Muscle of leg (tissue), 11 donors: ENCODE data around the gene CRADD. TPM values are rescaled to one million over a fixed set of nuclear protein-coding genes. Genes with fewer than 3 reads are reported as not detected.
"Not testable (repeated sequence)": the region's sequence is repeated elsewhere in the genome, so short reads cannot be mapped to it uniquely, and the experiment has no call there.

ENCODE experiments used
- DNase-seq: peaks from one replicate; pipeline ENCODE4 v3.0.0; 2013
- H3K27ac ChIP-seq: one replicate; pipeline ENCODE4 v1.5.1; 2013; ENCODE audit warnings: mild to moderate bottlenecking, low read length, control low read depth
- H3K27me3 ChIP-seq: one replicate; pipeline ENCODE4 v1.6.1; 2013; ENCODE audit warnings: low read length; ENCODE audit not compliant: control insufficient read depth, insufficient read depth
- H3K36me3 ChIP-seq: one replicate; pipeline ENCODE4 v1.6.1; 2013; ENCODE audit warnings: low read length; ENCODE audit not compliant: control insufficient read depth, insufficient read depth
- H3K4me1 ChIP-seq: one replicate; pipeline ENCODE4 v1.6.1; 2013; ENCODE audit warnings: low read length; ENCODE audit not compliant: control insufficient read depth, insufficient read depth
- H3K4me3 ChIP-seq: one replicate; pipeline ENCODE4 v1.5.1; 2013; ENCODE audit warnings: low read length, control low read depth
- H3K9me3 ChIP-seq: replicated peaks from 2 replicates; pipeline ENCODE4 v1.6.1; 2013; ENCODE audit warnings: low read depth, low read length; ENCODE audit not compliant: control insufficient read depth
- WGBS: methylation state at CpG from one replicate; pipeline ENCODE4 v1.1.5; 2013; ENCODE audit warnings: missing lambda C conversion rate; ENCODE audit not compliant: insufficient coverage; 5-methylcytosine and 5-hydroxymethylcytosine counted together
- polyA plus RNA-seq, 8 donors: library from polyadenylated mRNA; unstranded; fragments of 120-200 nt; gene quantifications; one replicate each; pipeline versions ENCODE4 v1.2.1 to v1.2.3, GENCODE V29; 2013; ENCODE audit warnings: inconsistent platforms in 1 of 8, low replicate concordance in 1 of 8; ENCODE audit not compliant: insufficient read length in 8 of 8, insufficient read depth in 1 of 8
- total RNA-seq: library from RNA; stranded (reverse); fragments of 120-200 nt; gene quantifications from one replicate; pipeline ENCODE4 v1.2.4, GENCODE V29; 2013

Gene CRADD
- total and polyA plus RNA-seq, 9 donors: 9.1 to 15.2 (median 12.9) TPM

DNA sequence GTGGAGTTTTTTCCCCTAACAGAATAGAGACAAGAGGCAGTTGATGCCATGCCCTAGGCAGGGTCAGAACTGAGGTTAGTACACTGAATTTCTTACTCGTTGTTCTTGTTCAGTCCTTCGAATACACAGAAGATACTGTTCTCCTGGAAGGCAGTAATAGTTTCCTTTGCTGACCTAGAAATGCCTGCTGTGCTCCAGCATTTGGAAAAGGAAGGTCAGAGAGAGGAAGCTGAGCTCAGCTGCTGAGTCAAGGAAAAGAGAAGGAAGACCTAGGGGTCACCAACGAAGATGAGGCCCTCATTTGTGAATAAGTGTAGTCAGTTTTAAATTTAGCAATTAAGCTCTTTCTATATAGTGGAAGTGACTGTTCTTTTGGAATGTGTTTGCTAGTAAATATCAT, 100.1 kb downstream of the CRADD start:
- no peaks in the 10 kb centered on the region for H3K36me3 ChIP-seq
- H3K27me3 ChIP-seq: no peaks in the 10 kb centered on the region
- WGBS: 60% methylated on average over 1 of the region's 3 CpGs
- H3K4me1 ChIP-seq: peaks cover 11% of the 10 kb centered on the region
- peak; percentile 87 for DNase-seq
- H3K4me3 ChIP-seq: no peak overlapping the region
- H3K27ac ChIP-seq: peak overlapping the region; percentile 87
- H3K9me3 ChIP-seq: no peaks in the 10 kb centered on the region

DNA sequence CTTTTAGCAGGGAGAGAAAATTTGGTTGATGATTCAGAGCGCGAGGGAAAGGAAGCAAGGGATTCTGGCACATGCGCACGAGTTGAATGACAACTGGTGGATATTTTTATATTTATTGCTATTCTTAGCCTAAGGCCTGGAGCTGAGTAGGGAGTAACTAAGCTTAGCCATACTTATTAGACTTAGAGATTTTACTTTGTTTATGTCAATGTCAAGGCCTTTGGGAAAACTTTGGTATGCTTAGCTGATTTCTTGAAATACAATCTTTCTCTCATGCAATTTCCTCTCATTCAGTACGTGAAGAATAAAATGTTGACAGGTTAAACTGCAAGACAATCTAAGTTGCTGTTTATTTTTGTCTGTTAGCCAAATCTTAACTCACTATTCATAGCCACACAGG, 101.1 kb downstream of the CRADD start:
- peaks cover 11% of the 10 kb centered on the region for H3K4me1 ChIP-seq

DNA sequence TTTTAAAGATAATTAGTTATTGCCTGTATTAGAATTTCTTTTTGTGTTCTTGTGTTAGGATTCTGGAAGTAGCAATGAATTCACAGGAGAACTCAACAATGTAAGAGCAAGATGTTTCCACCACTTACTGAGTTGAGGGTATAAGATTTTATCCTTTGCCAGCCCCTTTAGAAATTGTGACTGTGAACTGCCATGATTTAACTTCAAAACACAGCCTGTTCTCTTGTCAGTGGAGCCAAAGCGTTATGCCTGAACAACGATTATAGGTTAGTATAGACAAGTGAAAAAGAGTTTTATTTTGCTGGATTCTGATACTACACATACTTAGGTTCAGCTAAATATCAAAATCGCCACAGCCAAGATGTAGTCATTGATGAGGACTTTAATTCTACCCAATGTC, 101.6 kb downstream of the CRADD start:
- H3K27ac ChIP-seq: peak overlapping the region; percentile 87
- no peak for DNase-seq
- H3K27me3 ChIP-seq: no peaks in the 10 kb centered on the region
- no peak overlapping the region for H3K4me3 ChIP-seq
- H3K36me3 ChIP-seq: no peaks in the 10 kb centered on the region
- no CpG with 5 or more reads among the region's 3 CpGs for WGBS
- H3K4me1 ChIP-seq: peaks cover 12% of the 10 kb centered on the region
- H3K9me3 ChIP-seq: no peaks in the 10 kb centered on the region

More for the DNA sequence above, 101.1 kb downstream of the CRADD start:
- peak; percentile 93 for DNase-seq
- Histone ChIP-seq H3K4me3 (no peak overlapping the region), H3K9me3 (no peaks in the 10 kb centered on the region), H3K36me3 (no peaks in the 10 kb centered on the region), H3K27me3 (no peaks in the 10 kb centered on the region), H3K27ac (peak overlapping the region; percentile 87)
- WGBS: 0% methylated on average over 2 of the region's 5 CpGs

DNA sequence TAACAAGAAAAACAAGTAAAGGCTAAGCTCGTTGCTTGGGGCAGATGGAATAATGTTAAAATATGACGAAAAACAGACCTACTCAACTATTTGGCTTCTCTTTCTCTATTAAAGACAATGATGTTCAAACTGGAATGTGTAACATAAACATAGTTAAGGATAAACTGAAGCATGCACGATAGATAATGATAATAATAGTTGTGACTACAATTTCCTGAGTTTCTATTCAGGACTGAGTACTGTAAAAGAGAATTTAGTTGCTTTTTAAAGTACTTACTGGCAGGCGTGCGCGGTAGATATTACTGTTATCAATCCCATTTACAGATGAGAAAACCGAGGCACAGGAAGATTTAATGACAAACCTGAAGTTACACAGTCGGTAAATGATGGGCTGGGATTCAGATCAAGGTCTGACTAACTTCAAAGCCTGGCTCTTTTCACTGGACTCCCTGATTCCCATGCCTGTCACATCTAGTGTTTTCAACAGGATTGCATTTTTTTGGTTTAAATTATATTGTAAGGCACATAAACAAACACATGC, 103.0 kb downstream of the CRADD start:
- DNase-seq: no peak
- H3K4me3 ChIP-seq: no peak overlapping the region
- H3K27me3 ChIP-seq: no peaks in the 10 kb centered on the region
- no peak overlapping the region for H3K27ac ChIP-seq
- H3K4me1 ChIP-seq: peaks cover 18% of the 10 kb centered on the region
- H3K36me3 ChIP-seq: no peaks in the 10 kb centered on the region
- H3K9me3 ChIP-seq: no peaks in the 10 kb centered on the region
- WGBS: no CpG with 5 or more reads among the region's 8 CpGs

DNA sequence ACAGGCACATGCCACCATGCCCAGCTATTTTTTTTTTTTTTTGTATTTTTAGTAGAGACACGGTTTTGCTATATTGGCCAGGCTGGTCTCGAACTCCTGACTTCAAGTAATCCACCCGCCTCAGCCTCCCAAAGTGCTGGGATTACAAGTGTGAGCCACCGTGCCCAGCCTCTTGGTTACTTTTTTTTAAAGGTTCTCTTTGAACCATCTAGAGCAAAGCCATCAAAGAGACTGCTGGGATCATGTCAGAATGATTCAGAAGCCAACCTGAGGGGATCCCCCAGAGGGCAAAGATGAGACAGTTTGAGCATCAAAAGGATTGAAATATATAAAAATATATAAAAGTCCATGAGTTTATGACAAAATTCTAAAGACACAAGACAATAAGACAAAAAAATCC, 103.7 kb downstream of the CRADD start:
- DNase-seq, H3K27me3 ChIP-seq, H3K27ac ChIP-seq, H3K9me3 ChIP-seq, H3K4me3 ChIP-seq, H3K36me3 ChIP-seq: not testable (repeated sequence)
- WGBS: 100% methylated on average over 1 of the region's 4 CpGs
- peaks cover 21% of the 10 kb centered on the region for H3K4me1 ChIP-seq

DNA sequence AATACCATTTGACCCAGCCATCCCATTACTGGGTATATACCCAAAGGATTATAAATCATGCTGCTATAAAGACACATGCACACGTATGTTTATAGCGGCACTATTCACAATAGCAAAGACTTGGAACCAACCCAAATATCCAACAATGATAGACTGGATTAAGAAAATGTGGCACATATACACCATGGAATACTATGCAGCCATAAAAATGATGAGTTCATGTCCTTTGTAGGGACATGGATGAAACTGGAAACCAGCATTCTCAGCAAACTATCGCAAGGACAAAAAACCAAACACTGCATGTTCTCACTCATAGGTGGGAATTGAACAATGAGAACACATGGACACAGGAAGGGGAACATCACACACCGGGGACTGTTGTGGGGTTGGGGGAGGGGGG, 104.8 kb downstream of the CRADD start:
- H3K27me3 ChIP-seq, H3K9me3 ChIP-seq, DNase-seq, H3K36me3 ChIP-seq, H3K4me3 ChIP-seq, H3K27ac ChIP-seq: not testable (repeated sequence)
- peaks cover 20% of the 10 kb centered on the region for H3K4me1 ChIP-seq
- WGBS: no CpG with 5 or more reads among the region's 4 CpGs

DNA sequence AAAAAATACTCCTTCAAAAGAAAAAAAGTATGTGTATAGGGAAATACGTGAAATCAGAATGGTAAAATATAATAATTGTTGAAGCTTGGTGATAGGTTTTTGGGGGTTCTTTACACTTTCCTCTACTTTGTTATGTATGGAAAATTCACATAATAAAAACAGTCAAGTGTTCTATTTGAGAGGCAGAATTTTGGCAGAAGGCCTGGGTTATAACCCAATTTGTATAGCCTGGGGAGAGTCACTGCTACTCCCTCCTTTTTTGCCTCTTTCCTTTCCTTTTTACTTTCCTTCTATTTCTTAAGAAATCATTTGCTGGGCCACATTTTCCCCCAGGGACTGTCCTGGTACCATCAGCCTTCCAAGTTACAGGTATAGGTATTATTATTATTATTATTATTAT, 105.7 kb downstream of the CRADD start:
- no peaks in the 10 kb centered on the region for H3K36me3 ChIP-seq

DNA sequence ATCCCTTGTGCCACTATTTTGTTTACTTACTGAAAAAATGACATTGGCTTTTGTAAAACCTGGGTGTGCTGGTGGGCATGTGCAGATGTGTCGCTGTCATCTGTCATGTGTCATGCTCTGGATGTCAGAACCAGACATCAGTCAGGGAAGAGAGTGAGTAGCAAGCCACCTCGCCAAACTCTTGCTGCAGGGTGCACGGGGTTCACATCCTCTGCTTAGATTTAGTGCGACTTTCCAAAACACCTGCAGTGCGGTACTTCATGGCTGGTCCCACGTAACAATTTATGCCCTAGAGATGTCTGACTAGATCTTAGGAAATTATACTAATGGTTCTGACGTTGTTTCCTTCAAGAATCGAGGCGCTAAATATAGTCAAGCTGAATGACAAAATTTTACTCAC, 106.7 kb downstream of the CRADD start:
- 57% methylated on average over 4 of the region's 9 CpGs for whole genome bisulfite sequencing
- H3K27me3 ChIP-seq: no peaks in the 10 kb centered on the region
- H3K4me1 ChIP-seq: peaks cover 12% of the 10 kb centered on the region
- no peaks in the 10 kb centered on the region for H3K9me3 ChIP-seq
- no peak overlapping the region for H3K4me3 ChIP-seq
- DNase-seq: no peak
- H3K36me3 ChIP-seq: no peaks in the 10 kb centered on the region
- H3K27ac ChIP-seq: no peak overlapping the region

More for the DNA sequence above, 105.7 kb downstream of the CRADD start:
- Histone ChIP-seq H3K27ac (no peak overlapping the region), H3K4me3 (no peak overlapping the region), H3K9me3 (no peaks in the 10 kb centered on the region), H3K27me3 (no peaks in the 10 kb centered on the region), H3K4me1 (peaks cover 13% of the 10 kb centered on the region)
- no peak for DNase-seq
- WGBS: no CpG with 5 or more reads among the region's 1 CpG

DNA sequence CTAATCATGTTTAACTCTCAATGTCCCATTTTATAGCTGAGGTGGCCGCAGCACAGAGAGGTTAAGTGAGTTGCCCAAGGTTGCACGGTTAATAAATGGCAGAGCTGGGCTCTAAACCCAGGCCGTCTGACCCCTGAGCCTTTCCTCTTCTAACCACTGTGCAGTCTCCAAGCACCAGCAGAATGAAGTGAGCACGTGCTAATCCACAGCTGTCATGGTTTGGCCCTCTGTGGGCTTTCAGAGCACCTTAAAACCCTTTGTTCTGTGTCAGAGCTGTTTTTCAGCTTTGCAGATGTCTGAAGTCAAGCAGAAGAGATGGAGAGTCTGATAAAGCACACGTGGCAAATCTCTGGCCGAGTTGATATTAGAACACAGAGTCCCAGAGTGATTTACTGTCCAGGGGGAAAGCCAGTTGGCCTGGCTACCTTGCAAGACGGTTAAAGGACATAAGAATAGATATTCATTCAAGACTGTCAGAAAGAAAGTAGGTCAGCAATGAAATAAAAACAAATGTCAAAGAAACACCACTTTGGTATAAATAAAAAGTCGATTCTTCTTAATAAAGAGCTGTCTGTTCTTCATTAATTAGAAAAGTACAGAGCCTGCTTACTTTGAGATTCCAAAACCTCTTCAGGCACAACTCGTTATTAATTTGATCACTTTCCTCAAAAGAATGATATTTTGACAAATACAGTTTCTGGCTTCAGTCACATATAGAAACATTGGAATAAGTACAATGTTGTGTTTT, 107.3 kb downstream of the CRADD start:
- no peaks in the 10 kb centered on the region for H3K27me3 ChIP-seq
- no peaks in the 10 kb centered on the region for H3K9me3 ChIP-seq
- peaks cover 12% of the 10 kb centered on the region for H3K4me1 ChIP-seq
- 35% methylated on average over 5 of the region's 9 CpGs for WGBS
- H3K36me3 ChIP-seq: no peaks in the 10 kb centered on the region
- DNase-seq: peak; percentile 76
- no peak overlapping the region for H3K4me3 ChIP-seq
- H3K27ac ChIP-seq: peak overlapping the region; percentile 1

DNA sequence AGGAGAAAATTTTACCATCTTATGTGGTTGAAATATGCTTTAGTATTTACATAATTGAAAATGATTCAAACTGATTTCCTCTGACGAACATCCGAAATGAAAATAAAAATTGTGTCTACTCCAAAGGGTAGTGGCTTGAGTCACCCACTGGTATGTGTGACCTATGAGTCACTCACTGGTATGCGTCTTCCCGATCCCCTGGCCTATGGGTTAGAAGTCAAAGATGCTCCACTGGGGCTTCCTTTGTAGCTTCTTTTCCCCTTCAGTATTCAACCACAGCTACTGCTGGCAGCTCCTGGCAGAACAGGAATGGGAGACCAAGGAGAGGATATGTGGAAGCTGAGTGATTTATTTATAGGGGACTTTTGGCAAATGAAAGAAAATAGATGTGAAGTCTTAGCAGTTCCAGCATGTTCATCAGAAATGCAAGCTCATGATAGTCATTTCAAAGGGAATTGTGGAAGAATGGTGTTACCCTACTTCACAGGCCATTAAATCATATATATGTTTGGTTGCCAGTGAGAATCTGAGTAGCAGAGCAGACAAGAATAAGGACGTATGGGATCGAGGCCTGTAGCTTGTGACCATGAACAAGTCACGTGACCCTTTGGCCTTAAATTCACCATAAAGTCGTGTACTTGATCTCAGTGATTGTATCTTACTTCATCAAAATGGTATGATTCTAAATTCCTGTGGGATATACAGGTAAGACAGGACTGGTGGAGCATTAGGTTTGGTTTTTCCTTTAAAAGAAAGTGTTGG, 108.3 kb downstream of the CRADD start:
- WGBS: 83% methylated on average over 1 of the region's 8 CpGs
- H3K4me3 ChIP-seq: no peak overlapping the region
- H3K36me3 ChIP-seq: no peaks in the 10 kb centered on the region
- H3K27me3 ChIP-seq: no peaks in the 10 kb centered on the region
- peaks cover 12% of the 10 kb centered on the region for H3K4me1 ChIP-seq
- DNase-seq: no peak
- no peak overlapping the region for H3K27ac ChIP-seq
- H3K9me3 ChIP-seq: no peaks in the 10 kb centered on the region
